HAP-1 (cell line): ENCODE data around the gene SLC7A9.
"Not testable (repeated sequence)": the region's sequence is repeated elsewhere in the genome, so short reads cannot be mapped to it uniquely, and the experiment has no call there.

Experiments
- DNase-seq, 2 experiments: peaks; one replicate each; pipeline ENCODE4 v3.0.0-alpha.2; 2016 to 2020; ENCODE audit warnings: low spot score in 2 of 2
- H3K27me3 ChIP-seq: fragments of 250-450 bp; sonication (Bioruptor Pico); 2 replicates; pipeline ENCODE4 v1.5.1; 2020; ENCODE audit warnings: low read depth, mild to moderate bottlenecking, moderate library complexity
- H3K36me3 ChIP-seq: fragments of 250-450 bp; sonication (Bioruptor Pico); replicated peaks from 2 replicates; pipeline ENCODE4 v1.5.1; 2020; ENCODE audit warnings: mild to moderate bottlenecking
- H3K4me1 ChIP-seq: fragments of 250-450 bp; sonication (Bioruptor Pico); 2 replicates; pipeline ENCODE4 v1.5.1; 2020; ENCODE audit warnings: mild to moderate bottlenecking
- H3K4me3 ChIP-seq: fragments of 250-450 bp; sonication (Bioruptor Pico); 2 replicates; pipeline ENCODE4 v1.5.1; 2020; ENCODE audit warnings: mild to moderate bottlenecking, moderate library complexity
- H3K9me3 ChIP-seq: fragments of 250-450 bp; sonication (Bioruptor Pico); 2 replicates; pipeline ENCODE4 v1.5.1; 2020; ENCODE audit warnings: mild to moderate bottlenecking, moderate library complexity
- in situ Hi-C: fragments of 300-500 bp; cut with MboI; formaldehyde crosslinking; loops from 3 replicates; pipeline ENCODE4 v1.14.3; 2020; ENCODE audit warnings: low sequenced_read_pairs, inconsistent platforms, mixed read lengths

SLC7A9 gene

DNA sequence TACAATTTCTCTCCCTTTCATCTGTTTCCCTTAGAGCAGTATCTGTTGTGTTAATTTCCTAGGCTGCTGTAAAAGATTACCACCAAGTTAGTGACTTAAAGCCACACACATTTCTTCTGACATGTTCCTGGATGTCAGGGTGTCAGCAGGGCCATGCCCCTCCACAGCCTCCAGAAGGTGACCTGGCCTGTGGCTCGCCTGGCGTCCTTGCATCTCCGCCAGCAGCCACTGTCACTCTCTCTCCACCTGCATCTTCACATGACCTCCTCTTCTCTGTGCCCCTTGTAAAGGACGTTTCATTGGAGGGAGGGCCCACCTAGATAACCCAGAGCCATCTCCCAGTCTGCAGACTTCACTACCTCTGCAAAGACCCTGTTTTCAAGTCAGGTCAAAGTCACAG is 61.3 kb downstream of the SLC7A9 start:
- Histone ChIP-seq H3K4me1 (no peaks in the 10 kb centered on the region), H3K9me3 (no peaks in the 10 kb centered on the region), H3K4me3 (no peak overlapping the region), H3K27me3 (no peaks in the 10 kb centered on the region), H3K36me3 (no peaks in the 10 kb centered on the region)
- no peak for DNase-seq
- in situ Hi-C loops: no loop called here

DNA sequence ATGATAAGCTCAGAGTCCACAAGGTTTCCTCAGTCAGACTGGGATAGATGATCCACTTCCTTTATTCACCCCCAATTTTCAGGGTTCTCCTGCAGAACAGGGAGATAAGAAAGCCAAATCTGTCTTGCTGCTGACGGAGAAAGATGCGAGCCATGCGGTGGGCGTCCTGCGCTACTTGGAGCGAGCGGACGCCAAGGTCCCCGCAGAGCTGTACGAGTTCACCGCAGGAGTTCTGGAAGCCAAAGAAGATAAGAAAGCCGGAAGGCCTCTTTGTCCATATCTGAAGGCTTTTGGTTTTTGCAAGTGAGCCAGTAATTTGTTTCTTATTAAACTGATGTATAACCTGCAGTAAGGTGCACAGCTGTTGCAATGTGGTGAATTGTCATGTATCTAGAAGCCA is 66.7 kb downstream of the SLC7A9 start:
- Histone ChIP-seq H3K27me3 (no peaks in the 10 kb centered on the region), H3K9me3 (no peaks in the 10 kb centered on the region), H3K4me3 (no peak overlapping the region), H3K36me3 (no peaks in the 10 kb centered on the region), H3K4me1 (no peaks in the 10 kb centered on the region)
- DNase-seq: no peak
- in situ Hi-C loops: no loop called here

DNA sequence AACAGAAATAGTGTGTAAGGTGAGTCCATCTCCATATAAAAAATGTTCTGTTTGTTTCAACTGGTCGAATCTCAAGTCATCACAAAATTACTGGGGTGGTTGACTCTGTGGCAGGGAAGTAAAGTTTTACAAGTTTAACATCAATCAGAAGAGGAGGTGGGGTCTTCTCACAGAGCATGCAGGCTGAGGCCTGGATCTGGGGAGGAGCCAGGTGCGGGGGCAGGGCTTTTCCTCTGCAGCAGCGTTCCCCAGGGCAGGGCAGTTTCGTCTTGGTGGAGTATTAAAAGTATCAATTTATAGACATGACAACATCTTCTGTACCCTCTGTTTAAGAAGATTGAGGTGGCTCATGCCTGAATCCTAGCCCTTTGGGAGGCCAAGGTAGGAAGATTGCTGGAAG is 68.8 kb downstream of the SLC7A9 start:
- H3K4me3 ChIP-seq: no peak overlapping the region
- no peaks in the 10 kb centered on the region for H3K4me1 ChIP-seq
- H3K27me3 ChIP-seq: no peaks in the 10 kb centered on the region
- no peaks in the 10 kb centered on the region for H3K36me3 ChIP-seq
- in situ Hi-C loops: no loop called here
- H3K9me3 ChIP-seq: no peaks in the 10 kb centered on the region
- DNase-seq: no peak

DNA sequence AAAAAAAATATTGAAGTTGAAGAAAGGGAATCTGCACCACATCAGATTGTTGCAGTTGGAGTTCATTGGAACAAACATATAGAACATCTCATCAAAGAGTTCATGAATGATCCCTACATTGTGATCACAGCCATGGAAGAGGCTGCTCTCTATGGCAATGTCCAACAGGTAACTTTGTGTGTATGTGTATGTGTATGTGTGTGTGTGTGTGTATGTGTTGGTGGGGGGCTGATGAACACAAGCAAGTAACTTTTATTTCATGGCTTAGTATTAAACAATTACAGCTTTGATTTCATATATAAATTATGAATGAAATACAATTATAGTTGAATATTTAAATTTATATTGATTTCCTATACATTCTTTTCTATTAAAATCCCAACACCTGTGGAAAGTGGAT is 69.4 kb downstream of the SLC7A9 start:
- Histone ChIP-seq H3K9me3 (no peaks in the 10 kb centered on the region), H3K4me3 (no peak overlapping the region), H3K4me1 (no peaks in the 10 kb centered on the region), H3K27me3 (no peaks in the 10 kb centered on the region), H3K36me3 (no peaks in the 10 kb centered on the region)
- in situ Hi-C loops: no loop called here
- DNase-seq: no peak

DNA sequence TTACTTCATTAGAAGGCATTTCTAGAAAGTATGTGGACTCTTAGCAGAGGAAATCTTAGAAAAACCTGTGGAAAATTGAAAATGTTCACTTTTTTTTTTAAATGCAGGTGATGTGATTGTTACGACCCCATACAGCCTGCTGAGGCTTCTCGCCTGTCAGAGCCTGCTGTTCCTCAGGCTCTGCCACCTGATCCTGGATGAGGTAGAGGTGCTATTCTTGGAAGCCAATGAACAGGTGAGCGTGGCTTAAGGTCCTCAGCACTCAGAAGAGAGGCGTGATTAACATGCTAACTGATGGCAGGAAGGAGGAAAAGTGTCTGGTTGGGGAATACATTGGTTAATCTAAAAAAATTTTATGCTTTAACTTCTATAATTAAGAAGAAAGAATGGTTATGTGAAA is 71.4 kb downstream of the SLC7A9 start:
- in situ Hi-C loops: no loop called here

DNA sequence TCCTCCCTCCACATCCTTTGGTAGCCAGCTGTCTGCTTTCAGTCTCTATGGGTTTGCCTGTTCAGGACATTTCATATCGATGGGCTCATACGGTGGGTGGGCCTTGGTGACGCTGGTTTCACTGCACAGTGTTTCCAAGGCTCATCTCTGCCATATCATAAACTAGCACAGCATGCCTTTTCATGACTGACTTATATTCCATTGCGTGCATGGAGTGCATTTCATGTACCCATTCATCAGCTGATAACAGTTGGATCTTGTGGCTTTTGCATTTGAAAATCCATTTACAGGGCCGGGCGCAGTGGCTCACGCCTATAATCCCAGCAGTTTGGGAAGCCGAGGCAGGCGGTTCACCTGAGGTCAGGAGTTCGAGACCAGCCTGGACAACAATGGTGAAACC is 80.1 kb downstream of the SLC7A9 start:
- H3K9me3 ChIP-seq: no peaks in the 10 kb centered on the region
- no peaks in the 10 kb centered on the region; the same call in 1 of the 2 replicates for H3K27me3 ChIP-seq
- no peak overlapping the region for H3K4me3 ChIP-seq
- in situ Hi-C loops: no loop called here
- no peaks in the 10 kb centered on the region for H3K4me1 ChIP-seq
- no peaks in the 10 kb centered on the region for H3K36me3 ChIP-seq
- DNase-seq: no peak

More for the DNA sequence above, 71.4 kb downstream of the SLC7A9 start:
- no peak for DNase-seq
- Histone ChIP-seq H3K36me3 (no peaks in the 10 kb centered on the region), H3K4me3 (no peak overlapping the region), H3K27me3 (no peaks in the 10 kb centered on the region; the same call in 1 of the 2 replicates), H3K9me3 (no peaks in the 10 kb centered on the region), H3K4me1 (no peaks in the 10 kb centered on the region)

DNA sequence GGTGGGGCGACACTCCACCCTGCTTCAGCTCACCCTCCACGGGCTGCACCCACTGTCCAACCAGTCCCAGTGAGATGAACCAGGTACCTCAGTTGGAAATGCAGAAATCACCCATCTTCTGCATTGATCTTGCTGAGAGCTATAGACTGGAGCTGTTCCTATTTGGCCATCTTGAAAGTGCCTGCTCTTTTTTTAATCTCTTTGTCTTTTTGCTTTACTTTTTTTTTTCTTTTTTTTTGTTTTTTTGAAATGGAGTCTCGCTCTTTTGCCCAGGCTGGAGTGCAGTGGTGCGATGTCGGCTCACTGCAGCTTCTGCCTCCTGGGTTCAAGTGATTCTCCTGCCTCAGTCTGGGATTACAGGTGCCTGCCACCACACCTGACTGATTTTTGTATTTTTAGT is 81.7 kb downstream of the SLC7A9 start:
- H3K4me3 ChIP-seq, H3K4me1 ChIP-seq, H3K9me3 ChIP-seq, in situ Hi-C loops, DNase-seq, H3K27me3 ChIP-seq, H3K36me3 ChIP-seq: not testable (repeated sequence)

DNA sequence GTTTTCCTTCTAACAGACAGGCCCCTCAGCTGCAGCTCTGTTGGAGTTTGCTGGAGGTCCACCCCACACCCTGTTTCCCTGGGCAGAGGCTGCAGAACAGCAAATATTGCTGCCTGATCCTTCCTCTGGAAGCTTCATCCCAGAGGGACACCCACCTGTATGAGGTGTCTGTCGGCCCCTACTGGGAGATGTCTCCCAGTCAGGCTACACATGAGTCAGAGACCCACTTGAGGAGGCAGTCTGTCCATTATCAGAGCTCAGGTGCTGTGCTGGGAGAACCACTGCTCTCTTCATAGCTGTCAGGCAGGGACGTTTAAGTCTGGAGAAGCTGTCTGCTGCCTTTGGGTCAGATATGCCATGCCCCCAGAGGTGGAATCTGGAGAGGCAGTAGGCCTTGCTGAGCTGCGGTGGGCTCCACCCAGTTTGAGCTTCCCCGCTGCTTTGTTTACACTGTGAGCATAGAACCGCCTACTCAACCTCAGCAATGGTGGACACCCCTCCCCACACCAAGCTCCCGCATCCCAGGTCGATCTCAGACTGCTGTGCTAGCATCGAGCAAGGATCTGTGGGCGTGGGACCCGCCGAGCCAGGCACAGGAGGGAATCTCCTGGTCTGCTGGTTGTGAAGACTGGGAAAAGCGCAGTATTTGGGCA is 82.3 kb downstream of the SLC7A9 start:
- H3K36me3 ChIP-seq, H3K9me3 ChIP-seq, H3K4me1 ChIP-seq, H3K4me3 ChIP-seq, in situ Hi-C loops, H3K27me3 ChIP-seq: not testable (repeated sequence)
- peak in 1 of 2 experiments; percentile 15 for DNase-seq

DNA sequence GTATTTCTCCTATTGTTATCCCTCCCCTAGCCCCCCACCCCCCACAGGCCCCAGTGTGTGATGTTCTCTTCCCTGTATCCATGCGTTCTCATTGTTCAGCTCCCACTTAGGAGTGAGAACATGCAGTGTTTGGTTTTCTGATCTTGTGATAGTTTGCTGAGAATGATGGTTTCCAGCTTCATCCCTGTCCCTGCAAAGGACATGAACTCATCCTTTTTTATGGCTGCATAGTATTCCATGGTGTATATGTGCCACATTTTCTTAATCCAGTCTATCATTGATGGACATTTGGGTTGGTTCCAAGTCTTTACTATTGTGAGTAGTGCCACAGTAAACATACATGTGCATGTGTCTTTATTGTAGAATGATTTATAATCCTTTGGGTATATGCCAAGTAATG is 87.5 kb downstream of the SLC7A9 start:
- H3K9me3 ChIP-seq, H3K4me3 ChIP-seq, in situ Hi-C loops, H3K36me3 ChIP-seq, DNase-seq, H3K27me3 ChIP-seq, H3K4me1 ChIP-seq: not testable (repeated sequence)

DNA sequence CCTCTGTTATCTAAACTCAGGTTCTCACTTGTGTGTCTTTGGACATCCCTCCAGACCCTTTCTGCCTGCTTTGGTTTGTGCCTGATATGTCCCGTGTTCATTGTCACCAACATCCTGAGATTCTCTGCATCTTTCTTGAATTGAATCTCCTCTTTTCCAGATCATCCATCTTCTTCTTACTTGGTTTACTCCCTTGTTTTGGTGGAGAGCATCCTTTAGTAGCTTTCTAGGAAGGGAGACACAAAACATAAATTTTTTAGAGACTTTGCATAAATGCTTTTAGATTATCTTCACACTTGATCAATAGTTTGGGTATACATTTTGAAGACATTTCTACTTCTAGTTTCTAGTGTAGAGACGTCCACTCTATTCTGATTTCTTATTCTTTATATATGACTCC is 88.3 kb downstream of the SLC7A9 start:
- Histone ChIP-seq H3K4me3 (no peak overlapping the region), H3K4me1 (no peaks in the 10 kb centered on the region), H3K36me3 (no peaks in the 10 kb centered on the region), H3K27me3 (no peaks in the 10 kb centered on the region), H3K9me3 (no peaks in the 10 kb centered on the region)
- in situ Hi-C loops: no loop called here
- DNase-seq: no peak
